ENCODE results near the gene ARL4A.
"Not testable (repeated sequence)": the region's sequence is repeated elsewhere in the genome, so short reads cannot be mapped to it uniquely, and the experiment has no call there.

The ARL4A gene

DNA sequence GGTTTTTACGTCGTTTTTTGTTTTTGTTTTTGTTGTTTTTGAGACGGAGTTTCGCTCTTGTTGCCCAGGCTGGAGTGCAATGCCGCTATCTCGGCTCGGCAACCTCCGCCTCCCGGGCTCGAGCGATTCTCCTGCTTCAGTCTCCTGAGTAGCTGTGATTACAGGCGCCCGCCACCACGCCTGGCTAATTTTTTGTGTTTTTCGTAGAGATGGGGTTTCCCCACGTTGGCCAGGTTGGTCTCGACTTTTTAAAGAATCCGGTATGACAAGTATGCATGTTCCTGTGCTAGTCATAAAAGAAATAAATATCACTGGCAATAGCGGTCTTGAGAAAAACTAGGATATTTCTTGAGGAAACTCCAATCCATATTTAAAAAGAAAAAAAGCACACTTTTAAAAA is 2.7 kb upstream of the ARL4A start:
- CTCF ChIA-PET: interaction anchor here (0.8 to 3.5 kb wide), 3 partner anchors 10 to 577 kb away, joined by 3 to 15 read pairs (median 3); no protein-coding TSS in a partner anchor
- Mint-ChIP-seq H3K9me3 (no peaks in the 10 kb centered on the region), H3K36me3 (peaks cover 7% of the 10 kb centered on the region), H3K27ac (no peak overlapping the region), H3K4me1 (peaks cover 31% of the 10 kb centered on the region), H3K4me3 (no peak overlapping the region), H3K27me3 (peaks cover 3% of the 10 kb centered on the region)
- DNase-seq: no peak

GRCh38 chr7:12685550-12685949 is 1.9 kb upstream of the ARL4A start:
- DNase-seq: peak; percentile 44
- H3K4me3 Mint-ChIP-seq: peak overlapping the region; percentile 24
- H3K27ac Mint-ChIP-seq: peak overlapping the region; percentile 5
- CTCF ChIA-PET: interaction anchor here (1.0 to 3.5 kb wide), 7 partner anchors 10 to 577 kb away, joined by 3 to 24 read pairs (median 7); no protein-coding TSS in a partner anchor
- peaks cover 34% of the 10 kb centered on the region for H3K4me1 Mint-ChIP-seq
- H3K36me3 Mint-ChIP-seq: peaks cover 7% of the 10 kb centered on the region
- no peaks in the 10 kb centered on the region for H3K9me3 Mint-ChIP-seq
- H3K27me3 Mint-ChIP-seq: peaks cover 3% of the 10 kb centered on the region

DNA sequence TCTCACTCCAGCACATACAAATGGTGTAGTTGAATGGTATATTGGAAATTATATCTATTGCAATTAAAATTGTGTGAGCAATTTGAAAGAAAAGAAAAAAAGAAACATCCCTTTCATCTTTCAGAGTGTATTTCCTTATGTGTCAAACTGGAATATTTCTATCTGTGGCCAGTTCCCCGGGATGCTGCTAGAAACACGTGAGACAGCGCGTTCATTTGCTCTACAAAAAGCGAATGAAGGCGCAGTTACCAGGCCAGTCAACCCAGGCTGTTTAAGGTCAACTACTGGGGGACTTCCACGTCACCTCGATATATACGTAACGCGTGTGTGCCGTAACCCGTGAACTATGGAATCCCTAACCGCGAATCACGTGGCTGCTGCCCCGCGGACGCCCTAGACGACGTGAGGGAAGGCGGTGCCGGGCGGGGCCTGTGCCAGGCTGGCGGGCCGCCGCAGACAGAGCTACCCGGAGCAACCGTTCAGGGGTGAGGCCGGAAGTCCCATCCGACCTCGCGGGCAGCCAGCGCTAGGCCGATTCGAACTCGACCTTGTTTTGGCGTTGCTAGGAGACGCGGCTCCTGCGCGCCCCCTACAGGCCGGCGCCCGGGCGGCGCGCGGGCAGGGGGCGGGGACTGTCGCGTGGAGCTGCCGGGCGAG is 1.1 kb upstream of the ARL4A start:
- Mint-ChIP-seq H3K27me3 (peaks cover 3% of the 10 kb centered on the region), H3K4me3 (peak overlapping the region; percentile 94), H3K4me1 (peaks cover 34% of the 10 kb centered on the region), H3K27ac (peak overlapping the region; percentile 91), H3K36me3 (peaks cover 7% of the 10 kb centered on the region), H3K9me3 (no peaks in the 10 kb centered on the region)
- DNase-seq: peak; percentile 94
- CTCF ChIA-PET: interaction anchor here (0.6 to 3.5 kb wide), 17 partner anchors 9 to 589 kb away, joined by 3 to 24 read pairs (median 4); no protein-coding TSS in a partner anchor

DNA sequence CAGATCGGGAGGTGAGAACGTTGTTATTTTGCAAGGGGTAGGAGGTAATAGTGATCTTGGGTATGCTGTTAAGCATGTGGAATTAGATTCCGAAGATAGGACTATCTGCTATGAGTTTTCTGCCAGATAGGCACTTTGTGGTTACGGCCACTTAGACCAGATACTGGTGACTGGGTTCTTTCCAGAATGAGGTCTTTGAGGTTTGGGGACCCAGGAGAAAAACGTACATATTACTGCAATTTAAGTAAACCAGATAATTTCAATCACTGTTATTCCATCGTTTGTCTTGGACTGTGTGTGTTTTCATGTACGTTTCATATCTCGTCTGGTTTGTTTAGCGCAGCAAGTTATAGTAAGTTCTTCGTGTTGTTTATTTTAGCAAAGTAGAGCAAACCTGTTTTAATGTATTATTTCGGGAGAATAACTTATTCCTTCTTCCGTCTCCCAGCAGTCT is 312 bp downstream of the ARL4A start:
- peaks cover 34% of the 10 kb centered on the region for H3K4me1 Mint-ChIP-seq
- CTCF ChIA-PET: interaction anchor here (0.6 to 2.8 kb wide), 8 partner anchors 8 to 594 kb away, joined by 3 to 24 read pairs (median 4); no protein-coding TSS in a partner anchor
- H3K27ac Mint-ChIP-seq: peak overlapping the region; percentile 91
- no peak for DNase-seq
- H3K36me3 Mint-ChIP-seq: peaks cover 7% of the 10 kb centered on the region
- peak overlapping the region; percentile 94 for H3K4me3 Mint-ChIP-seq
- H3K9me3 Mint-ChIP-seq: no peaks in the 10 kb centered on the region
- no peaks in the 10 kb centered on the region for H3K27me3 Mint-ChIP-seq

DNA sequence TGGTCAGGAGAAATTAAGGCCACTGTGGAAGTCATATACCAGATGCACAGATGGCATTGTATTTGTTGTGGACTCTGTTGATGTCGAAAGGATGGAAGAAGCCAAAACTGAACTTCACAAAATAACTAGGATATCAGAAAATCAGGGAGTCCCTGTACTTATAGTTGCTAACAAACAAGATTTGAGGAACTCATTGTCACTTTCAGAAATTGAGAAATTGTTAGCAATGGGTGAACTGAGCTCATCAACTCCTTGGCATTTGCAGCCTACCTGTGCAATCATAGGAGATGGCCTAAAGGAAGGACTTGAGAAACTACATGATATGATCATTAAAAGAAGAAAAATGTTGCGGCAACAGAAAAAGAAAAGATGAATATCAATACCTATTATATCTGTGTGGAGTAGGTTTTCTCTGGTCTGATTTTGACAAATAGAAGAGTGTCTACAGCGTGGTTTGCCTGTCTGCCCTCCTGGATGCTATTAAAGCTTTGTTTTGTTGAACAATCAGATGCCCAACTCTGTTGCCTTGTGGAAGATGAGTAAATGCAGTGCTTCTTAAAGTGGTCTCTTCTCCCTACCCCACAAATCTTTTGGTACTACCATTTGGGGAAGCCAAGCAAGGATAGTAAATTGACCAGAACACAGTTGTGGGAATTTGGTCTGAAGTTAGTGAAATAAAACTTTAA is 1.2 kb downstream of the ARL4A start:
- H3K27me3 Mint-ChIP-seq, H3K9me3 Mint-ChIP-seq, H3K36me3 Mint-ChIP-seq, H3K27ac Mint-ChIP-seq, DNase-seq: not testable (repeated sequence)
- Mint-ChIP-seq H3K4me3 (peak overlapping the region; percentile 94), H3K4me1 (peaks cover 39% of the 10 kb centered on the region)
- CTCF ChIA-PET: interaction anchor here (2.5 to 2.8 kb wide), 2 partner anchors 14 to 41 kb away, joined by 6 to 24 read pairs; no protein-coding TSS in a partner anchor

DNA sequence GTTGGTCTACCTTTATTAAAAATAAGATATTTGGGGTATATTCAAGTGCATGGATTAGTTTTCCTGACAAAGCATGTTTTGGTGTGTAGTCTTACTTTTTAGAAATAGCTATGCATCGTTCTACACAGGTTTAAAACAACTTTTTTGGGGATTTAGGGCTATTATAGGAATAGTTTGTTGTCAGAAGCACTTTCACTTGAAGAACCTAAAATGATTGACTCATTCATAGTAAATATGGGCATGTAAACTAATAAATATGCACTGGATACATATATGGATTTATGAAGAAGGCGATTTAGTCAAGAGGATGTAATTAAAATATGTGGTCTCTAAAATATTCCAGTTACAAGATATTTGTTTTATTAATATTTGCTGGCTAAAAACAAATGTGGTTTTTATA is 2.0 kb downstream of the ARL4A start:
- Mint-ChIP-seq H3K9me3 (no peaks in the 10 kb centered on the region), H3K4me3 (no peak overlapping the region), H3K27ac (no peak overlapping the region), H3K4me1 (peaks cover 39% of the 10 kb centered on the region), H3K27me3 (no peaks in the 10 kb centered on the region), H3K36me3 (peaks cover 7% of the 10 kb centered on the region)
- CTCF ChIA-PET: interaction anchor here (0.5 kb wide), 1 partner anchor 32 kb away, joined by 3 read pairs; no protein-coding TSS in a partner anchor
- no peak for DNase-seq

DNA sequence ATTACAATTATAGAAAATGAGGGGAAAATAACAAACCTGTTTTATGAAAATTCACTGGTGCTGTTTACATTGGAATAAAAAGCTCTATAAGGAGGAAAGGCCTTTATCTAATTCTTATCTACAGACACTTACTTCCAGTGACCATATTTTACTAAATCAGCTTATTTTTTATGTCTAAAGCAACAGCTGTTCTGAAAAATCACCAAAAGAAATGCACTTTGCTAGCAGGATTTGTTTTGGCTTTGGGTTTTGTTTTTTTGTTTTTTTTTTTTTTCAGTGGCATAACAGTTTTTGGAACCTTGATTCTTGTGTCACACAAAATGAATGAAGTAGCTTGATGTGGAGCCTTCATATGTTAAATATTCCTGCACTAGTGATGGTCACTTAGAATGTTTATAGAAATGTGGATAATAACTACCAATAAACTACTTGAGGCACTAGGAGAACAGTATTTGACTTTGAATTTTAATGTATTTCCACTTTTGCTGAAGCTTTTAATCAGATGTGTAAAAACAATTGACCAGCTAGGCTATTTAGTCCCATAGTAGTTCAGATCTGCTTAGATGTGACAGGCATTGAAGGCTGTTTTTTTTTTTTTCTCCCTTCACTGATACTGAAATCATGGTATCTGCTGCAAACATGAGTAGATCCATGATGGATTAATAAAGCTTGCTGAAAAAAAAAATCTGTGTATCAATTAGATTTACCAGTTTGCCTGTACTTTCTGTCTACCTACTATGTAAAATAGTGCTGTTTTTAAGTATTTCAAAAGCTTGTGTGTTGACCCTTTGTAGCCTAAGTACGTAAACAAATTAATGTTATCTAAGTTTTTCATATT is 2.8 kb downstream of the ARL4A start:
- peaks cover 7% of the 10 kb centered on the region for H3K36me3 Mint-ChIP-seq

DNA sequence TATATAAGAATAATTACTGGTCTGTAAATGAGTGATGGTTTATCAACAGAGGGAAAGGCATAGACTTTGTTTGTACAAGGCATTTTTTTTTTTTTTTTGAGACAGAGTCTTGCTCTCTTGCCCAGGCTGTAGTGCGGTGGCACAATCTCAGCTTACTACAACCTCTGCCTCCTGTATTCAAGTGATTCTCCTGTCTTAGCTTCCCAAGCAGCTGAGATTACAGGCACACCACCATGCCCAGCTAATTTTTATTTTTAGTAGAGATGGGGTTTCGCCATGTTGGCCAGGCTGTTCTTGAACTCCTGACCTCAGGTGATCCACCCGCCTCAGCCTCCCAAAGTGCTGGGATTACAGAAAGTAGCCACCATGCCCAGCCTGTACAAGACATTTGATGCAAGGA is 4.0 kb downstream of the ARL4A start:
- H3K4me1 Mint-ChIP-seq: peaks cover 30% of the 10 kb centered on the region
- DNase-seq, H3K36me3 Mint-ChIP-seq, CTCF ChIA-PET, H3K9me3 Mint-ChIP-seq, H3K27ac Mint-ChIP-seq, H3K27me3 Mint-ChIP-seq, H3K4me3 Mint-ChIP-seq: not testable (repeated sequence)

More for the DNA sequence above, 2.8 kb downstream of the ARL4A start:
- no peaks in the 10 kb centered on the region for H3K27me3 Mint-ChIP-seq
- no peak overlapping the region for H3K4me3 Mint-ChIP-seq
- no peak for DNase-seq
- no peak overlapping the region for H3K27ac Mint-ChIP-seq
- H3K9me3 Mint-ChIP-seq: no peaks in the 10 kb centered on the region
- CTCF ChIA-PET: interaction anchor here (0.6 to 1.2 kb wide), 2 partner anchors 21 to 27 kb away, joined by 3 read pairs; no protein-coding TSS in a partner anchor
- H3K4me1 Mint-ChIP-seq: peaks cover 39% of the 10 kb centered on the region

GRCh38 chr7:12692035-12692434 is 4.6 kb downstream of the ARL4A start:
- Mint-ChIP-seq H3K9me3 (no peaks in the 10 kb centered on the region), H3K27ac (no peak overlapping the region), H3K36me3 (peaks cover 7% of the 10 kb centered on the region), H3K4me3 (no peak overlapping the region), H3K4me1 (peaks cover 30% of the 10 kb centered on the region), H3K27me3 (no peaks in the 10 kb centered on the region)
- CTCF ChIA-PET: no interaction called here
- DNase-seq: no peak

DNA sequence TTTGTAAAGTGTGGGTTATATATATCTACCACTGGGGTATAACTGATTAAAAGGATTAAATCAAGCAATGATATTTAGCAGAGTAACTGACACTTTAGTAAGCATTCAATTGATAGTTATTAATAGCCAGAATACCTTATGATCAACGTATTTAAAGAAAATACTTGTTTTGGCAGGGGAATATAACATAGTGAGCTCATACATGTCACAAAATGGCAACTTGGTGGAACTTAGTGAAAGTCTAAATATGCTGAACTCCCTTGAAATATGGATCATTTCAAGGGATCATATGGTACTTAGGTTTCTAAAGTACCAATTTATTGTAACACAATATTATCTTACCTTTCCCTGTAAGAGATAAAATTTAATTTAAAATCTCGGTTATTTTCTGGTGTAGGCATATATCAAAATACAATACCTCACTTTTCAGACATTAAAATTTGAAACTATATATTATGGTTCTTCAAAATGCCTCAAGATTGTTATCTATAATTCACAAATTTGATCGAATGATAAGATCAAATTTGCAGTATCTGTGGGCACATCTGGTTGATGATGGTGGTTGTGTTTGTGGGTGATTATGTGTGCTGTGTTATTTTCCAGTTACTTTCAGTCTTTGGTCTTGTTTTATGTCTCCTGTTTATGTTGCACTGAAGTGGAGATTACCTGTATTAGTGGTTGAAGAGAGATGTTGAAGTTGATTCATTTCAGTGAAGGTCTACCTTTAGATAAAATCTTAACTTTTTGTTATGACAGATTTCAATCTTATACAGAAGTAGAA is 5.2 kb downstream of the ARL4A start:
- CTCF ChIA-PET: no interaction called here
- no peak for DNase-seq
- Mint-ChIP-seq H3K9me3 (no peaks in the 10 kb centered on the region), H3K4me3 (no peak overlapping the region), H3K27me3 (no peaks in the 10 kb centered on the region), H3K36me3 (peaks cover 6% of the 10 kb centered on the region), H3K4me1 (peaks cover 26% of the 10 kb centered on the region), H3K27ac (no peak overlapping the region)

DNA sequence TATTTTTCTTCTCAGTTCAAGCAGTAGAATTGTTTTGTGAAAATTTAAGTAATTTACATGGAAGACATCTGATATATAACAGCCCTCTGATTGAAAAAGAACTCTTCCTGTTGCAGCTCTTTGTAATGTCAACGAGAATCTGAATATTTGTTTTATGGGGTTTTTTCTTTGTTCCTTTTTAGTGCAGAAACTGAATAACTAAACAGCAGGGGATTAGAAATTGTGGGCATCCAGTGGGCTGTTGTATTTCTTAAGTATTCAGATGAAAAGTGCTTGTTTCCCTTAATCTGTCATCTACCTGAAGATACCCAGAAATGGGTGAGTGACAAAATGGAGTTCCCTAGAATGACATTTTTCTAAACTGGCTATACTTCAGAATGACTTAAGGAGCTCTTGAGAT is 7.4 kb downstream of the ARL4A start:
- Mint-ChIP-seq H3K36me3 (no peaks in the 10 kb centered on the region), H3K27me3 (no peaks in the 10 kb centered on the region), H3K4me1 (peaks cover 8% of the 10 kb centered on the region), H3K27ac (no peak overlapping the region), H3K4me3 (no peak overlapping the region), H3K9me3 (no peaks in the 10 kb centered on the region)
- CTCF ChIA-PET: interaction anchor here (2.3 kb wide), 1 partner anchor 8 kb away, joined by 7 read pairs; the partner anchor contains the start of gene ARL4A
- DNase-seq: no peak

- Mint-ChIP-seq H3K27ac (no peak overlapping the region), H3K4me1 (peaks cover 6% of the 10 kb centered on the region), H3K4me3 (no peak overlapping the region), H3K27me3 (no peaks in the 10 kb centered on the region), H3K9me3 (peaks cover 4% of the 10 kb centered on the region), H3K36me3 (no peaks in the 10 kb centered on the region)
- DNase-seq: no peak
- CTCF ChIA-PET: interaction anchor here (2.3 kb wide), 1 partner anchor 9 kb away, joined by 7 read pairs; the partner anchor contains the start of gene ARL4A
Observed at GRCh38 chr7:12695965-12696364, 8.5 kb downstream of the ARL4A start.

DNA sequence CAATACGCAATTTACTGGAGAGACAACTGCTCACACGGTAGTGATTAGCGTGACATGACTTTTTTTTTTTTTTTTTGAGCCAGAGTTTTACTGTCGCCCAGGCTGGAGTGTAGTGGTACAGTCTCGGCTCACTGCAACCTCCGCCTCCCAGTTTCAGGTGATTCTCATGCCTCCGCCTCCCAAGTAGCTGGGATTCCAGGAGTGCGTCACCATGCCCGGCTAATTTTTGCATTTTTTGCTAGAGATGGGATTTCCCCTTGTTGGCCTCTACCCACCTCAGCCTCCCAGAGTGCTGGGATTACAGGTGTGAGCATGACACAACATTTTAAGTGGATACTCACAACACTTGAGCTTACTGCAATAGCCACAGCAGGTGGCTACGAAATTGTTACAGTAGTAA is 11.9 kb downstream of the ARL4A start:
- peaks cover 3% of the 10 kb centered on the region for H3K36me3 Mint-ChIP-seq
- DNase-seq: no peak
- H3K4me1 Mint-ChIP-seq: no peaks in the 10 kb centered on the region
- H3K9me3 Mint-ChIP-seq: peaks cover 8% of the 10 kb centered on the region
- H3K4me3 Mint-ChIP-seq: no peak overlapping the region
- H3K27me3 Mint-ChIP-seq: no peaks in the 10 kb centered on the region
- H3K27ac Mint-ChIP-seq: no peak overlapping the region
- CTCF ChIA-PET: no interaction called here
